Endothelial cell of umbilical vein (primary cell): ENCODE results near the gene CTSA. TPM values are rescaled to one million over a fixed set of nuclear protein-coding genes. Genes with fewer than 3 reads are reported as not detected.

Source experiments
- BruUV-seq: library from RNA; stranded (reverse); fragments of 400-500 nt; replicated peaks from 2 replicates; lab custom pipeline; 2021; lab: Mats Ljungman, UMichigan
- CTCF ChIA-PET: fragments of 300-600, 350-600 bp; sonication (Branson Sonifier 250); formaldehyde crosslinking; loops from one replicate; lab custom pipeline; 2021; ENCODE audit warnings: antibody characterized with exemption, inconsistent platforms; lab: Charles Lee
- POLR2A ChIA-PET: fragments of 300-600, 350-600 bp; sonication (Branson Sonifier 250); formaldehyde crosslinking; loops from one replicate; lab custom pipeline; 2021; ENCODE audit warnings: antibody characterized with exemption, inconsistent platforms; lab: Charles Lee
- DNase-seq: peaks from one replicate; pipeline ENCODE4 v3.0.0-alpha.2; 2011; ENCODE audit warnings: low read depth, low spot score
- FAIRE-seq: peaks from 2 replicates; lab custom pipeline; 2011; peaks lifted over from hg19 to GRCh38; lab: Jason Lieb, UNC
- H2AFZ ChIP-seq: 2 replicates; pipeline ENCODE4 v1.6.0; 2012; ENCODE audit warnings: low read depth, low read length, control low read depth, inconsistent platforms
- H3K27ac ChIP-seq: 2 replicates; pipeline ENCODE4 v1.5.1; 2011; ENCODE audit warnings: low read depth, mild to moderate bottlenecking, control low read depth, low read length, moderate library complexity; ENCODE audit not compliant: insufficient read depth
- H3K27me3 ChIP-seq, 2 experiments: 2 replicates each; pipeline versions ENCODE4 v1.6.0 to v1.6.1; 2011; ENCODE audit warnings: low read length in 2 of 2, mixed read lengths in 1 of 2; ENCODE audit not compliant: control insufficient read depth in 2 of 2, insufficient read depth in 2 of 2
- H3K36me3 ChIP-seq, 2 experiments: 2 replicates in 1 of 2; 3 replicates in 1 of 2; pipeline ENCODE4 v1.5.1; 2011; ENCODE audit warnings: low read length in 2 of 2, mild to moderate bottlenecking in 1 of 2, moderate library complexity in 1 of 2; ENCODE audit not compliant: control insufficient read depth in 2 of 2, insufficient read depth in 2 of 2; ENCODE audit errors: extremely low read depth in 1 of 2
- H3K4me1 ChIP-seq: 3 replicates; pipeline ENCODE4 v1.5.1; 2011; ENCODE audit warnings: mild to moderate bottlenecking, low read length; ENCODE audit not compliant: control insufficient read depth, insufficient read depth; ENCODE audit errors: extremely low read depth
- H3K4me2 ChIP-seq: 2 replicates; pipeline ENCODE4 v1.6.1; 2011; ENCODE audit warnings: low read length, control low read depth, mixed read lengths; ENCODE audit not compliant: insufficient read depth
- H3K4me3 ChIP-seq, 3 experiments: fragments of 200-600 bp in 1 of 3; sonication (generic), shearing (Covaris generic) in 1 of 3; replicated peaks in 1 of 3; 2 replicates each; pipeline ENCODE4 v1.5.1; 2011 to 2016; ENCODE audit warnings: control low read depth in 3 of 3, low read length in 3 of 3, mild to moderate bottlenecking in 2 of 3, inconsistent platforms in 1 of 3, low read depth in 1 of 3, moderate library complexity in 1 of 3; ENCODE audit not compliant: insufficient read depth in 1 of 3
- H3K79me2 ChIP-seq: 2 replicates; pipeline ENCODE4 v1.6.0; 2012; ENCODE audit warnings: low read length, inconsistent platforms; ENCODE audit not compliant: control insufficient read depth, insufficient read depth
- H3K9ac ChIP-seq: replicated peaks from 2 replicates; pipeline ENCODE3; 2011; ENCODE audit warnings: low read length, control low read depth; ENCODE audit not compliant: insufficient read depth; ENCODE audit errors: extremely low read depth
- H3K9me1 ChIP-seq: replicated peaks from 3 replicates; pipeline ENCODE4 v1.6.0; 2011; ENCODE audit warnings: mild to moderate bottlenecking, low read length; ENCODE audit not compliant: control insufficient read depth, insufficient read depth; ENCODE audit errors: extremely low read depth
- H3K9me3 ChIP-seq: replicated peaks from 2 replicates; pipeline ENCODE4 v1.5.1; 2012; ENCODE audit warnings: low read length, inconsistent platforms; ENCODE audit not compliant: control insufficient read depth, insufficient read depth
- H4K20me1 ChIP-seq: replicated peaks from 2 replicates; pipeline ENCODE3; 2011; ENCODE audit warnings: mild to moderate bottlenecking, low read length; ENCODE audit not compliant: control insufficient read depth, insufficient read depth; ENCODE audit errors: extremely low read depth
- CTCF ChIP-seq, 2 donors: IDR thresholded peaks; 1 replicate in 1 of 2; 2 replicates in 1 of 2; pipeline ENCODE4 v1.5.1; 2011; ENCODE audit warnings: low read length in 2 of 2, mild to moderate bottlenecking in 2 of 2, moderate library complexity in 2 of 2, control low read depth in 1 of 2, inconsistent platforms in 1 of 2, low read depth in 1 of 2; ENCODE audit not compliant: insufficient read depth in 1 of 2; ENCODE audit errors: extremely low read depth in 1 of 2
- EZH2 ChIP-seq: IDR thresholded peaks from 2 replicates; pipeline ENCODE4 v1.6.1; 2012; ENCODE audit warnings: borderline replicate concordance, low read depth, mild to moderate bottlenecking, moderate library complexity, low read length, inconsistent platforms; ENCODE audit not compliant: severe bottlenecking
- FOS ChIP-seq: IDR thresholded peaks from 2 replicates; pipeline ENCODE4 v1.6.1; 2011; ENCODE audit warnings: mild to moderate bottlenecking, low read length, moderate library complexity, borderline replicate concordance; ENCODE audit not compliant: insufficient read depth
- GATA2 ChIP-seq: IDR thresholded peaks from 2 replicates; pipeline ENCODE4 v1.7.0; 2011; ENCODE audit warnings: low read depth, mild to moderate bottlenecking, moderate library complexity, mixed read lengths, low read length; ENCODE audit not compliant: insufficient read length, insufficient read depth
- JUN ChIP-seq: IDR thresholded peaks from 2 replicates; pipeline ENCODE4 v1.6.1; 2011; ENCODE audit warnings: borderline replicate concordance, low read depth; ENCODE audit not compliant: insufficient read length, insufficient read depth
- MYC ChIP-seq: IDR thresholded peaks from one replicate; pipeline ENCODE4 v1.6.1; 2011; ENCODE audit warnings: mild to moderate bottlenecking, low read depth, low read length
- POLR2A ChIP-seq: IDR thresholded peaks from 2 replicates; pipeline ENCODE4 v1.6.1; 2012; ENCODE audit warnings: low read depth, mild to moderate bottlenecking, control low read depth, low read length
- POLR2AphosphoS5 ChIP-seq: IDR thresholded peaks from 2 replicates; pipeline ENCODE4 v1.6.1; 2012; ENCODE audit warnings: low read depth, mild to moderate bottlenecking, control low read depth, low read length, moderate library complexity; ENCODE audit not compliant: insufficient read depth
- dilution Hi-C: fragments of 300-500 bp; cut with MboI; formaldehyde crosslinking; loops from one replicate; pipeline ENCODE4 v1.15.0; 2019; ENCODE audit warnings: low sequenced_read_pairs; ENCODE audit not compliant: extremely low pct_ligation_motif_present
- intact Hi-C: fragments of 100-400 bp; cut with micrococcal nuclease; formaldehyde crosslinking; loops from one replicate; pipeline ENCODE4 v1.10.0; 2022
- polyA plus RNA-seq, 4 experiments: library from polyadenylated mRNA; depleted of rRNA in 3 of 4; stranded (reverse) in 3 of 4; unstranded in 1 of 4; fragments of >200 nt; gene quantifications; 2 replicates each; pipeline versions ENCODE4 v1.2.1 to v1.2.3, GENCODE V29; 2011 to 2012; ENCODE audit warnings: missing spikeins in 1 of 4
- total RNA-seq: library from RNA; stranded (reverse); gene quantifications from 2 replicates; pipeline ENCODE4 v1.2.3, GENCODE V29; 2021
- TF ChIP-seq, protein P1 (sequence below): IDR thresholded peaks from 2 replicates; pipeline ENCODE4 v1.6.1; 2011; ENCODE audit not compliant: insufficient read depth, insufficient read length

The CTSA gene
- total and polyA plus RNA-seq, 2 donors (not counting 3 experiments of a cell fraction or from before 2014, with no cell fraction given): 169 to 409 TPM

DNA sequence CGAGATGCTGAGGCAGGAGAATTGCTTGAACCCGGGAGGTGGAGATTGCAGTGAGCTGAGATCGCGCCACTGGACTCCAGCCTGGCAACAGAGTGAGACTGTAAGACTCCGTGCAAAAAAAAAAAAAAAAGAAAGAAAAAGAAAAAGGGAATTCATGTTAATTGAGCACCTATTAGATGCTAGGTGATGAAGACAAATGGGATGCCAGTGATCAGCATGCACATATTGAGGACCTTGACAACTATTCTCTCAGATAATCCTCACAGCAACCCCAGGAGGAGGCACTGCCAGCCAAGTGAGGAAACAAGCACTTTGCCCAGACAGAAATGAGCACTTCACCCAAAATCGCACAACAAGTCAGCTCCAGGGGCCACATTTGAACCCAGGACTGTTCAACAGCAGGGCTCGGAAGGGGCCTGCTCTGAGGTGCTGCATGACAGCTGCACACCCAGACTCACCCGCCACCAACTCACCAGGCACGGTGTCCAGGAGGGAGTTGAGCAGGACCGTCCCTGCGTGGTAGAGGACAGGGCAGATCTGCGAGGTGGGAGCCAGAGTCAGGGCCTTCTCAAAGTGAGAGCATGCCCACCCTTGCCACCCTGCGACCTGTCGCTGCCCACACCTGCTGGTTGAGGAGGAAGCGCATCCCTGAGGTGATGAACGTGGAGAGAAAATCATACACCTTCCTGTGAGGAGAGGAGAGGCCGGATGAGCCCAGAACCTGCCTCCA, 16.2 kb downstream of the CTSA start:
- Histone ChIP-seq H4K20me1 (no peaks in the 10 kb centered on the region), H3K9me3 (no peaks in the 10 kb centered on the region), H3K36me3 (peaks cover 0 to 15% of the 10 kb centered on the region in 2 experiments), H3K4me3 (no peak overlapping the region), H3K4me1 (peaks cover 17% of the 10 kb centered on the region), H3K27me3 (no peaks in the 10 kb centered on the region), H3K9ac (no peak overlapping the region), H3K4me2 (no peak overlapping the region), H3K27ac (no peak overlapping the region), H3K79me2 (no peaks in the 10 kb centered on the region), H3K9me1 (no peaks in the 10 kb centered on the region), H2AFZ (no peak overlapping the region)
- no peak for FAIRE-seq
- DNase-seq: no peak
- dilution Hi-C loops (no loop called here), intact Hi-C loops (no loop called here)
- CTCF ChIA-PET: interaction anchor here (5.0 kb wide), 1 partner anchor 16 kb away, joined by 22 read pairs; the partner anchor contains the start of genes CTSA and NEURL2
- POLR2A ChIA-PET: no interaction called here
- BruUV-seq: no TSS peak
- TF ChIP-seq FOS (no peak), EZH2 (no peak), POLR2A (no peak), POLR2AphosphoS5 (no peak), MYC (no peak), GATA2 (no peak), JUN (no peak), CTCF (IDR thresholded peaks at IDR 0.05; ENCODE audit: extremely low read depth in 1 of 2, insufficient read depth in 1 of 2, low read depth in 1 of 2, low read length in 2 of 2) (no peak)
- TF ChIP-seq, protein P1, sequence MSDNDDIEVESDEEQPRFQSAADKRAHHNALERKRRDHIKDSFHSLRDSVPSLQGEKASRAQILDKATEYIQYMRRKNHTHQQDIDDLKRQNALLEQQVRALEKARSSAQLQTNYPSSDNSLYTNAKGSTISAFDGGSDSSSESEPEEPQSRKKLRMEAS: no peak
